Neuron (in vitro differentiated cells): Measurements from ENCODE around the gene CNOT4.

ENCODE experiments used
- H2AFZ ChIP-seq: one replicate; pipeline ENCODE4 v1.6.1; 2013; ENCODE audit warnings: low read depth, mild to moderate bottlenecking, inconsistent platforms, low read length, moderate library complexity
- H3K27me3 ChIP-seq: one replicate; pipeline ENCODE4 v1.6.1; 2013; ENCODE audit warnings: low read length; ENCODE audit not compliant: insufficient read depth
- H3K36me3 ChIP-seq: one replicate; pipeline ENCODE4 v1.6.1; 2013; ENCODE audit warnings: low read length; ENCODE audit not compliant: insufficient read depth
- H3K4me1 ChIP-seq: one replicate; pipeline ENCODE4 v1.6.1; 2013; ENCODE audit warnings: low read length; ENCODE audit not compliant: insufficient read depth
- H3K4me3 ChIP-seq: 2 replicates; pipeline ENCODE4 v1.5.1; 2013; ENCODE audit warnings: mild to moderate bottlenecking, low read length, moderate library complexity
- H3K9me3 ChIP-seq: one replicate; pipeline ENCODE4 v1.6.1; 2013; ENCODE audit warnings: low read length

The CNOT4 gene

GRCh38 chr7:135405969-135406368 lies 103.9 kb downstream of the CNOT4 start:
- no peak overlapping the region for H2AFZ ChIP-seq
- H3K4me1 ChIP-seq = no peaks in the 10 kb centered on the region
- H3K4me3 ChIP-seq = no peak overlapping the region
- H3K9me3 ChIP-seq = no peaks in the 10 kb centered on the region
- no peaks in the 10 kb centered on the region for H3K36me3 ChIP-seq
- no peaks in the 10 kb centered on the region for H3K27me3 ChIP-seq

GRCh38 chr7:135403302-135403701 lies 106.6 kb downstream of the CNOT4 start:
- no peaks in the 10 kb centered on the region for H3K9me3 ChIP-seq
- no peaks in the 10 kb centered on the region for H3K27me3 ChIP-seq
- H2AFZ ChIP-seq = no peak overlapping the region
- no peaks in the 10 kb centered on the region for H3K4me1 ChIP-seq
- H3K36me3 ChIP-seq = no peaks in the 10 kb centered on the region
- H3K4me3 ChIP-seq = no peak overlapping the region

DNA sequence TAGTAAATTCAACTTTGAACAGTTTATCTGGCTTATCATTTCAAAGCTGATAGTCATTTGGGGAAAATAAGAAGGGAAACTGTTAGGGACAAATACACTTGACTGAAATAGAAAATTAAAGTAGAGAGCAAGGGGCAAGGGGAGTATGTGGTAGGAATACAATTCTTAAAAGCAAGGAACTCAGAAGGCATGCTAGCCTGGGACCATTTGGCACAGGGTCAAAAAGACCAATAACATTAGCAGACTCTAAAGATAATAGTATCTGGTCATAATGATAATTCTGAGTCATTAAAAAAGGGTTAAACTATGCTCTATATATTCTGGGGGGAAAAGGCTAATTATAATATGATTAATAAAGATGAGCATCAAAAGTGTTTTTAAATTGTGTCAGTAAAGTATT lies 112.2 kb downstream of the CNOT4 start:
- Histone ChIP-seq H2AFZ (no peak overlapping the region), H3K36me3 (peaks cover 20% of the 10 kb centered on the region), H3K9me3 (peaks cover 3% of the 10 kb centered on the region), H3K27me3 (no peaks in the 10 kb centered on the region), H3K4me3 (no peak overlapping the region), H3K4me1 (no peaks in the 10 kb centered on the region)

DNA sequence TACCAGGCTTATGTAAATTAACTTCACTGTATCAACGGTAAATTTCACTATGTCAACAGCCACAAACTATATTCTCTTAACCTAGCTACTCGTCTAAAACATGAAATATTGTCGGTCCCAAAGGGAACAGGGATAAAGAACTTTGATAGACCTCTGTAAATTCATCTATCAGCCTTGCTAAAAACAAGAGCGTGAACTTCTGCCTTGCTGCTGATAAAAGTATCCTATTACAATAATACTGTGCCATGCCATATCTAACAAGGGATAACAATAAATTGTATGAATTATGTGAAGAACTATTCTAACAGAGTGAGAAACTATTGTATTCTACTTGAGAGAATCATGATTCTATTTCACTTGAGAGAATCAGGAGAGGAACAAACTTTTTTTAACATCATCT lies 117.2 kb downstream of the CNOT4 start:
- Histone ChIP-seq H3K27me3 (no peaks in the 10 kb centered on the region), H3K36me3 (peaks cover 23% of the 10 kb centered on the region), H2AFZ (no peak overlapping the region), H3K9me3 (peaks cover 3% of the 10 kb centered on the region), H3K4me3 (no peak overlapping the region), H3K4me1 (no peaks in the 10 kb centered on the region)

DNA sequence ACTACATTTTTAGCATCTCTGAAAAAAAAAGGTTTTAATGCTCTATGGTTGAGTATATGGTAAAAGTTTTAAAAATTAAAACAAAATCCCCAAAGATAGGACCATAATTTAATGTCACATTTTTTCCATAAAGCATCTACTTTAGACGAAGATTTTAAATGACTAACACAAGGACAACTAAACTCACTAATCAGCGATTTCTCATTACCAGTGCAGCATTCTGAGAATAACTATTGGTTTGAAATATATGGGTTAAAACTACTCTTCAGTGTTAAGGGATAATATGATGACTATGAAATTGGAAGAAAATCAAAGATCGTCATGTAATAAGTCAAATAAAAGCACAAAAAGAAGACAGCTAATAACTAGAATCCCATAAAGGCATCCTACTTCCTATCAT lies 118.4 kb downstream of the CNOT4 start:
- Histone ChIP-seq H3K4me1 (no peaks in the 10 kb centered on the region), H3K4me3 (no peak overlapping the region), H3K36me3 (peaks cover 26% of the 10 kb centered on the region), H2AFZ (no peak overlapping the region), H3K9me3 (peaks cover 3% of the 10 kb centered on the region), H3K27me3 (no peaks in the 10 kb centered on the region)

DNA sequence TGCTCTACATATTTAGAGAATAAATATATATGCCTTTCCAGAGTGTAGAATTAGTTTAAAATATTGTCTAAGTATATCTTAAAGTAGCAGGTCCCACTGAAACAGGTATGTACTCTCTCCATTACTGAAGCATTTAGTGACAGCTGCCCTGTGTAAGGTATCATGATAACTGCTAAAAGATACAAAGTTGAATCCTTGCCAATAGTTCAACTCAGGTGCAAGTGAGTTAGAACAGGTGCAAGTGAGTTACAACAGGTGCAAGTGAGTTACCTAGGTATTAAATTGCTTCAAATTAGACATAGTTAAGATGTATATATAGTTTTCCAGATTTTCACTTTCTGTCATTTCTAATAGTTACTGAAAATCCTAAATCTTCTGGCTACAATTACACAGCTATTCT lies 119.1 kb downstream of the CNOT4 start:
- Histone ChIP-seq H3K27me3 (no peaks in the 10 kb centered on the region), H3K4me3 (no peak overlapping the region), H3K4me1 (no peaks in the 10 kb centered on the region), H3K36me3 (peaks cover 27% of the 10 kb centered on the region), H2AFZ (no peak overlapping the region), H3K9me3 (peaks cover 3% of the 10 kb centered on the region)

- H3K36me3 ChIP-seq = peaks cover 23% of the 10 kb centered on the region
- H3K9me3 ChIP-seq = no peaks in the 10 kb centered on the region
- no peaks in the 10 kb centered on the region for H3K27me3 ChIP-seq
- H3K4me3 ChIP-seq = no peak overlapping the region
- no peak overlapping the region for H2AFZ ChIP-seq
- no peaks in the 10 kb centered on the region for H3K4me1 ChIP-seq
Observed at GRCh38 chr7:135389971-135390370, 119.9 kb downstream of the CNOT4 start.

DNA sequence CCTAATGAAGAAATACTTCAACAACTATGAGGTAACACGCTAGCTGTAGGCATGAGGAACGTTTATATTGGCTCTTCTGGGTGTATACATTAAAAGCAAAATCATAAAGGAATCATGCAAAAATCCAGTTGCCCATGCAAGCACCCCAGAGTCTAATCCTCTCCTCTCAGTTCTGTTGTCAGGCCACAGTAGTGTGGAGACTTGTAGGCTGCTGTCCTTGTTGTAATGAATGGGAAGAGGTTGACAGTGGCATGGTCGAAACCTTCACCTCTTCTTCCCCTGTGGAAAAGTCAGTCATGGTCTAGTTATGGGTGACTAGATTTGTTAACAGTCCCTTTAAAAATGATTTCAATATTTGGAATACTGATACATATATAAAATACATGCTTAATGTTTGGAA lies 121.3 kb downstream of the CNOT4 start:
- Histone ChIP-seq H3K9me3 (no peaks in the 10 kb centered on the region), H2AFZ (no peak overlapping the region), H3K36me3 (peaks cover 14% of the 10 kb centered on the region), H3K4me1 (no peaks in the 10 kb centered on the region), H3K4me3 (no peak overlapping the region), H3K27me3 (no peaks in the 10 kb centered on the region)

- H3K36me3 ChIP-seq = peaks cover 4% of the 10 kb centered on the region
- no peaks in the 10 kb centered on the region for H3K4me1 ChIP-seq
- H3K4me3 ChIP-seq = no peak overlapping the region
- no peaks in the 10 kb centered on the region for H3K27me3 ChIP-seq
- H2AFZ ChIP-seq = no peak overlapping the region
- H3K9me3 ChIP-seq = no peaks in the 10 kb centered on the region
Observed at GRCh38 chr7:135386776-135387175, 123.1 kb downstream of the CNOT4 start.

GRCh38 chr7:135386181-135386580 lies 123.7 kb downstream of the CNOT4 start:
- Histone ChIP-seq H3K9me3 (no peaks in the 10 kb centered on the region), H2AFZ (no peak overlapping the region), H3K4me1 (no peaks in the 10 kb centered on the region), H3K36me3 (peaks cover 4% of the 10 kb centered on the region), H3K27me3 (no peaks in the 10 kb centered on the region), H3K4me3 (no peak overlapping the region)

DNA sequence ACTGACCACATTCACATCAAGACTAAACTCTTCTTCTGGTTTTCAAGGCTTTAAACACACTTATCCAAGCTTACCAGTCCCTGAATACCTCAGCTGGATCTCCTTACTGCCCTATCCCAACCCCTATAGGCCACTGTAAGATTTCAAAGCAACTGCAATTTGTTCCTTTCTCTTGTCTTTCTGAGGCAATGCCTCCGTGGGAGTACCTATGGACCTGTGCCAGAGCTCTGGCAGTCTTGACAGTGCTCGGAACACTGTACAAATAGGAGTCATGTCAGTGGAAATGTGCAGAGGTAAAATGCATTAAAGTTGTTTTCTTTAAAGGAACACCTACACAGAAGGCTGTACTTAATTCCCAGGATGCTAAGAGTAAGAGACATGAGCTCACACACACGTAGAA lies 124.7 kb downstream of the CNOT4 start:
- Histone ChIP-seq H3K4me3 (no peak overlapping the region), H3K27me3 (no peaks in the 10 kb centered on the region), H3K36me3 (peaks cover 4% of the 10 kb centered on the region), H2AFZ (no peak overlapping the region), H3K4me1 (peaks cover 5% of the 10 kb centered on the region), H3K9me3 (no peaks in the 10 kb centered on the region)

DNA sequence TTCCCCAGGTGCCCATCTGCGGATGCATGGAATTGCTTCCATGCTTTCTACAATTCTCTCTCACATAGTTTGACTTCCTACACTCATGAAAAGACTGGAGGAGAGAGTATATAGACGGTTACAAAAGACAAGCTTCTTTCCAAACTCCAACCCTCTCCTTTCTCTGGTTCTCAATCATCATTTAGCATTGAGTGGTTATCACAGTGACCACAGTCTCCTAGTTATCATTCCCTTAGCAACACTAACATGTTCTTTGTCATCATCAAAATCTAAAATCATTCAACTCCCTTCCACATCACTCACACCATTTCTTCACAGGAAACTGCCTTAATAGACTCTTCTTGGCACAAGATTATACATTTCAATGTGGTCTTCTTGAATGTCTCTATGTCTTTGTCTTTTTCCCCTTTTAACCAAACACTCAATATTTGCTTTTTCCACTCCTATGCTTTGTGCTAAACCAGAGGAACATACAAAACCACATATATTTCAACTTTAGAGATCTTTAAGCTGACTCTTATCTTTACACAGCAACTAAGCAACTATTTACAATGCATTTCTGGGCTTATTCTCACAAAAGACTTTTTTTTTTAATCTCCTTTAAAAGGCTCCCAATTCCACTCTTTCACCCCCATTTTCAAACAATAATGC lies 126.3 kb downstream of the CNOT4 start:
- Histone ChIP-seq H3K27me3 (no peaks in the 10 kb centered on the region), H3K9me3 (no peaks in the 10 kb centered on the region), H3K4me1 (peaks cover 5% of the 10 kb centered on the region), H3K4me3 (no peak overlapping the region), H2AFZ (no peak overlapping the region), H3K36me3 (peaks cover 4% of the 10 kb centered on the region)

DNA sequence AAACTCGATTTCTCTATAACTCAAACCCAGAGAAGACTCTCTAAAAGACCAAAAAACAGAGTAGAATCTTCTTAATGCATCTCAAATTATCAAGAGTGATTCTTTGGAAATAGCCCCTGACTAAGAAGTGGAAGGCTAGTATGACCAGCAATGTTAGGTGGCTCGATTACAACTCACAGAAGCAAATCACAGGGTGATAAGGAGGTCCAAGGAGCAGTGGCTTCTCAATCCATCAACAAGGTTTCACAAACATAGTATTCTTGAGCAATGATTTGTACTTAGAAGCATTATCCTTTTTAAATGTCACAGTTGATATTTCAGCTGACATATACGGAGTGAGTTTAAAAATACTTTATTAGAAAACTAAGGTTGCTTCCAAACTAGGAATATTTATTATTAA lies 127.7 kb downstream of the CNOT4 start:
- H3K4me1 ChIP-seq = peaks cover 5% of the 10 kb centered on the region
- no peaks in the 10 kb centered on the region for H3K27me3 ChIP-seq
- H3K36me3 ChIP-seq = peaks cover 4% of the 10 kb centered on the region
- H3K4me3 ChIP-seq = no peak overlapping the region
- no peak overlapping the region for H2AFZ ChIP-seq
- H3K9me3 ChIP-seq = no peaks in the 10 kb centered on the region

DNA sequence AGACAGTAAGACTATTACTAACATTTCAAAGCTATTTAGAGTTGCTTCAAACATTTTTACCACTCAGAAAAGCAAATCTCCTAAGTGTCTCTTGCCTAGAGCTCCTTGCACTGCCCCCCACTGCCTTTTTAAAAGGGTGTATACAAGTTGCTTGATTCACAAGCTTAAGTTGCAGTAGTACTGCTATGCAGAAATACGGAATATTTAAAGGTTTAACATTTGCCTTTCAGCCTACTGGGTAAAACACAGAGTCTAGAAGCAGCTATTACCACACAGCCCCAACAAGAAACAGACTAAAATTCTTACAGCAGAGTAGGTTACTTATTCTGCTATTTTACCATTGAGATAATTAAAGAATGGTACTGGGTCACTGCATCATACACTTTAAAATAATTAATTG lies 128.5 kb downstream of the CNOT4 start:
- H2AFZ ChIP-seq = no peak overlapping the region
- H3K36me3 ChIP-seq = no peaks in the 10 kb centered on the region
- no peaks in the 10 kb centered on the region for H3K27me3 ChIP-seq
- H3K4me3 ChIP-seq = no peak overlapping the region
- H3K9me3 ChIP-seq = no peaks in the 10 kb centered on the region
- H3K4me1 ChIP-seq = peaks cover 5% of the 10 kb centered on the region
